Activated T-helper 1 cell treated with anti-CD3 and anti-CD28 coated beads, Interleukin-12 subunit alpha, Interleukin-12 subunit beta, Interleukin-2, Interleukin-4 antibody, amounts not matched to agents 30 ng/mL and 10 ng/mL and 1 ng/mL, durations not matched to agents 14 hours and 24 hours and 36 hours (primary cell): ENCODE results near the gene AIF1. TPM values are rescaled to one million over a fixed set of nuclear protein-coding genes. Genes with fewer than 3 reads are reported as not detected.

Experiments
- DNase-seq: peaks from one replicate; pipeline ENCODE4 v3.0.0; 2021; ENCODE audit warnings: low spot score
- H3K27ac Mint-ChIP-seq: one replicate; pipeline ENCODE4 v1.8.0; 2021; ENCODE audit warnings: mild to moderate bottlenecking, mixed read lengths
- H3K27me3 Mint-ChIP-seq: one replicate; pipeline ENCODE4 v1.8.0; 2022; ENCODE audit warnings: mild to moderate bottlenecking, moderate library complexity, mixed read lengths; ENCODE audit not compliant: insufficient read depth
- H3K36me3 Mint-ChIP-seq: one replicate; pipeline ENCODE4 v1.8.0; 2021; ENCODE audit warnings: low read depth, mixed read lengths
- H3K4me1 Mint-ChIP-seq: one replicate; pipeline ENCODE4 v1.8.0; 2021; ENCODE audit warnings: low read depth, mixed read lengths
- H3K4me3 Mint-ChIP-seq: one replicate; pipeline ENCODE4 v1.8.0; 2021; ENCODE audit warnings: mild to moderate bottlenecking, moderate library complexity, mixed read lengths
- H3K9me3 Mint-ChIP-seq: one replicate; pipeline ENCODE4 v1.8.0; 2021; ENCODE audit warnings: mixed read lengths
- intact Hi-C: fragments of 100-400 bp; cut with micrococcal nuclease; formaldehyde crosslinking; loops from one replicate; pipeline ENCODE4 v1.15.1; 2024
- total RNA-seq: library from RNA; stranded (reverse); gene quantifications from 2 replicates; pipeline ENCODE4 v1.2.3, GENCODE V29; 2022

Gene AIF1
- total RNA-seq, 1 donor from 2014 or later, result 55.5 TPM

GRCh38 chr6:31576897-31577578 is 38.0 kb upstream of the AIF1 start:
- Mint-ChIP-seq H3K27me3 (no peaks in the 10 kb centered on the region), H3K9me3 (no peaks in the 10 kb centered on the region), H3K36me3 (peaks cover 74% of the 10 kb centered on the region), H3K4me3 (peak overlapping the region; percentile 92), H3K27ac (peak overlapping the region; percentile 81), H3K4me1 (peaks cover 73% of the 10 kb centered on the region)
- intact Hi-C loops, result loop anchor here (1.0 to 5.0 kb wide), 2 partner anchors 9 to 380 kb away; no protein-coding TSS in a partner anchor
- DNase-seq, result peak; percentile 59

- peaks cover 72% of the 10 kb centered on the region for H3K4me1 Mint-ChIP-seq
These were observed 37.5 kb upstream of the AIF1 start for GRCh38 chr6:31577579-31577966.

GRCh38 chr6:31578184-31579118 is 36.6 kb upstream of the AIF1 start:
- H3K4me3 Mint-ChIP-seq, result peak overlapping the region; percentile 92
- H3K27ac Mint-ChIP-seq, result peak overlapping the region; percentile 93
- DNase-seq, result no peak
- no peaks in the 10 kb centered on the region for H3K27me3 Mint-ChIP-seq
- intact Hi-C loops, result loop anchor here (5.0 kb wide), 1 partner anchor 381 kb away; no protein-coding TSS in a partner anchor
- H3K36me3 Mint-ChIP-seq, result peaks cover 69% of the 10 kb centered on the region
- no peaks in the 10 kb centered on the region for H3K9me3 Mint-ChIP-seq
- H3K4me1 Mint-ChIP-seq, result peaks cover 69% of the 10 kb centered on the region

More at GRCh38 chr6:31577579-31577966, 37.5 kb upstream of the AIF1 start:
- intact Hi-C loops, result loop anchor here (5.0 kb wide), 1 partner anchor 380 kb away; no protein-coding TSS in a partner anchor
- Mint-ChIP-seq H3K9me3 (no peaks in the 10 kb centered on the region), H3K27ac (peak overlapping the region; percentile 81), H3K27me3 (no peaks in the 10 kb centered on the region), H3K4me3 (peak overlapping the region; percentile 92), H3K36me3 (peaks cover 71% of the 10 kb centered on the region)
- DNase-seq, result no peak

GRCh38 chr6:31579119-31579505 is 35.9 kb upstream of the AIF1 start:
- H3K27me3 Mint-ChIP-seq, result no peaks in the 10 kb centered on the region
- H3K4me1 Mint-ChIP-seq, result peaks cover 62% of the 10 kb centered on the region
- no peaks in the 10 kb centered on the region for H3K9me3 Mint-ChIP-seq
- no peak for DNase-seq
- H3K36me3 Mint-ChIP-seq, result peaks cover 66% of the 10 kb centered on the region
- H3K27ac Mint-ChIP-seq, result peak overlapping the region; percentile 93
- intact Hi-C loops, result loop anchor here (5.0 kb wide), 1 partner anchor 382 kb away; no protein-coding TSS in a partner anchor
- H3K4me3 Mint-ChIP-seq, result peak overlapping the region; percentile 92

GRCh38 chr6:31579546-31580437 is 35.2 kb upstream of the AIF1 start:
- H3K27me3 Mint-ChIP-seq, result no peaks in the 10 kb centered on the region
- no peak for DNase-seq
- H3K4me1 Mint-ChIP-seq, result peaks cover 60% of the 10 kb centered on the region
- intact Hi-C loops, result loop anchor here (1.0 to 5.0 kb wide), 5 partner anchors 19 to 382 kb away; partner anchors contain the start of genes BAG6, DDX39B and NFKBIL1
- no peaks in the 10 kb centered on the region for H3K9me3 Mint-ChIP-seq
- peak overlapping the region; percentile 93 for H3K27ac Mint-ChIP-seq
- peak overlapping the region; percentile 92 for H3K4me3 Mint-ChIP-seq
- peaks cover 62% of the 10 kb centered on the region for H3K36me3 Mint-ChIP-seq

GRCh38 chr6:31580438-31580740 is 34.6 kb upstream of the AIF1 start:
- peaks cover 60% of the 10 kb centered on the region for H3K36me3 Mint-ChIP-seq
- H3K27ac Mint-ChIP-seq, result peak overlapping the region; percentile 93
- peaks cover 60% of the 10 kb centered on the region for H3K4me1 Mint-ChIP-seq
- peak overlapping the region; percentile 92 for H3K4me3 Mint-ChIP-seq
- DNase-seq, result no peak
- no peaks in the 10 kb centered on the region for H3K9me3 Mint-ChIP-seq
- no peaks in the 10 kb centered on the region for H3K27me3 Mint-ChIP-seq
- intact Hi-C loops, result loop anchor here (1.0 to 2.0 kb wide), 4 partner anchors 18 to 72 kb away; partner anchors contain the start of genes BAG6, DDX39B and NFKBIL1

GRCh38 chr6:31580807-31581433 is 34.1 kb upstream of the AIF1 start:
- H3K4me1 Mint-ChIP-seq, result peaks cover 63% of the 10 kb centered on the region
- H3K36me3 Mint-ChIP-seq, result peaks cover 57% of the 10 kb centered on the region
- H3K27me3 Mint-ChIP-seq, result no peaks in the 10 kb centered on the region
- H3K27ac Mint-ChIP-seq, result peak overlapping the region; percentile 93
- H3K4me3 Mint-ChIP-seq, result peak overlapping the region; percentile 92
- no peaks in the 10 kb centered on the region for H3K9me3 Mint-ChIP-seq
- intact Hi-C loops, result loop anchor here (1.0 to 2.0 kb wide), 6 partner anchors 9 to 72 kb away; partner anchors contain the start of genes BAG6, DDX39B, LTA and NFKBIL1
- peak; percentile 81 for DNase-seq

GRCh38 chr6:31581434-31582229 is 33.4 kb upstream of the AIF1 start:
- peaks cover 50% of the 10 kb centered on the region for H3K36me3 Mint-ChIP-seq
- peak overlapping the region; percentile 93 for H3K27ac Mint-ChIP-seq
- DNase-seq, result no peak
- no peaks in the 10 kb centered on the region for H3K27me3 Mint-ChIP-seq
- H3K4me3 Mint-ChIP-seq, result peak overlapping the region; percentile 92
- H3K4me1 Mint-ChIP-seq, result peaks cover 70% of the 10 kb centered on the region
- intact Hi-C loops, result loop anchor here (1.0 to 2.0 kb wide), 3 partner anchors 9 to 71 kb away; partner anchors contain the start of genes BAG6 and LTA
- H3K9me3 Mint-ChIP-seq, result no peaks in the 10 kb centered on the region

GRCh38 chr6:31582230-31582643 is 32.8 kb upstream of the AIF1 start, which contains the start of gene LTB:
Gene LTB, minus strand, starts transcription at chr6:31582424. Its CDS starts 7 bp downstream, at chr6:31582417.
- peak; percentile 65 for DNase-seq
- H3K27ac Mint-ChIP-seq, result peak within 1 kb of the TSS; percentile 93
- H3K4me1 Mint-ChIP-seq, result peaks cover 72% of the 10 kb centered on the region

GRCh38 chr6:31585491-31585890 is 29.5 kb upstream of the AIF1 start:
- peak overlapping the region; percentile 87 for H3K4me3 Mint-ChIP-seq
- H3K27ac Mint-ChIP-seq, result peak overlapping the region; percentile 95
- peaks cover 63% of the 10 kb centered on the region for H3K4me1 Mint-ChIP-seq
- no peaks in the 10 kb centered on the region for H3K9me3 Mint-ChIP-seq
- intact Hi-C loops, result loop anchor here (1.0 to 2.0 kb wide), 2 partner anchors 17 to 35 kb away; partner anchors contain the start of gene PRRC2A
- H3K36me3 Mint-ChIP-seq, result peaks cover 41% of the 10 kb centered on the region
- DNase-seq, result no peak
- H3K27me3 Mint-ChIP-seq, result no peaks in the 10 kb centered on the region

More at GRCh38 chr6:31582230-31582643, 32.8 kb upstream of the AIF1 start, which contains the start of gene LTB:
- no peaks in the 10 kb centered on the region for H3K27me3 Mint-ChIP-seq
- H3K36me3 Mint-ChIP-seq, result peaks cover 49% of the 10 kb centered on the region
- peak within 1 kb of the TSS; percentile 92 for H3K4me3 Mint-ChIP-seq
- intact Hi-C loops, result no loop called here
- H3K9me3 Mint-ChIP-seq, result no peaks in the 10 kb centered on the region

GRCh38 chr6:31586008-31586407 is 29.0 kb upstream of the AIF1 start, which contains the start of gene LST1:
Gene LST1, plus strand, starts transcription at chr6:31586277. Its CDS starts 1,023 bp downstream, at chr6:31587300.
- peaks cover 38% of the 10 kb centered on the region for H3K36me3 Mint-ChIP-seq
- peak within 1 kb of the TSS; percentile 95 for H3K27ac Mint-ChIP-seq
- H3K4me1 Mint-ChIP-seq, result peaks cover 67% of the 10 kb centered on the region
- no peak for DNase-seq
- peak within 1 kb of the TSS; percentile 87 for H3K4me3 Mint-ChIP-seq
- no peaks in the 10 kb centered on the region for H3K9me3 Mint-ChIP-seq
- intact Hi-C loops, result no loop called here
- H3K27me3 Mint-ChIP-seq, result no peaks in the 10 kb centered on the region
